DND-41 (cell line): ENCODE data around the gene LUZP4.

Experiments
- ATAC-seq: fragments of 200-7000 bp; cut with Tn5 transposase; 3 replicates; pipeline ENCODE4 v1.9.1; 2021; ENCODE audit warnings: low read depth; ENCODE audit not compliant: insufficient read depth
- DNase-seq: peaks from one replicate; pipeline ENCODE4 v3.0.0-alpha.2; 2020
- H2AFZ ChIP-seq: 2 replicates; pipeline ENCODE4 v1.6.0; 2012; ENCODE audit warnings: low read depth, low read length
- H3K27ac ChIP-seq: 2 replicates; pipeline ENCODE4 v1.5.1; 2012; ENCODE audit warnings: low read length, inconsistent platforms
- H3K27me3 ChIP-seq: fragments of 200-600 bp; sonication (generic); 2 replicates; pipeline ENCODE4 v1.6.0; 2012; ENCODE audit warnings: low read length, mild to moderate bottlenecking, inconsistent platforms; ENCODE audit not compliant: insufficient read depth, poor library complexity
- H3K36me3 ChIP-seq: 2 replicates; pipeline ENCODE4 v1.5.1; 2012; ENCODE audit warnings: low read length, inconsistent platforms; ENCODE audit not compliant: insufficient read depth
- H3K4me1 ChIP-seq: 2 replicates; pipeline ENCODE4 v1.5.1; 2012; ENCODE audit warnings: mild to moderate bottlenecking, low read length; ENCODE audit not compliant: insufficient read depth
- H3K4me2 ChIP-seq: 2 replicates; pipeline ENCODE4 v1.6.0; 2012; ENCODE audit warnings: mild to moderate bottlenecking, moderate library complexity, low read length, inconsistent platforms; ENCODE audit not compliant: insufficient read depth
- H3K4me3 ChIP-seq, 2 experiments: fragments of 200-600 bp in 1 of 2; shearing (Covaris generic) in 1 of 2; 2 replicates each; pipeline ENCODE4 v1.5.1; 2012 to 2016; ENCODE audit warnings: inconsistent platforms in 2 of 2, low read length in 2 of 2, mild to moderate bottlenecking in 2 of 2, low read depth in 1 of 2, moderate library complexity in 1 of 2
- H3K79me2 ChIP-seq: 2 replicates; pipeline ENCODE4 v1.6.0; 2012; ENCODE audit warnings: low read length, inconsistent platforms; ENCODE audit not compliant: insufficient read depth
- H3K9ac ChIP-seq: 2 replicates; pipeline ENCODE4 v1.6.0; 2012; ENCODE audit warnings: low read depth, mild to moderate bottlenecking, inconsistent platforms, low read length, moderate library complexity
- H3K9me3 ChIP-seq: 2 replicates; pipeline ENCODE4 v1.5.1; 2012; ENCODE audit warnings: low read length, moderate library complexity, mild to moderate bottlenecking, inconsistent platforms; ENCODE audit not compliant: insufficient read depth, severe bottlenecking
- H4K20me1 ChIP-seq: 2 replicates; pipeline ENCODE4 v1.6.0; 2012; ENCODE audit warnings: low read length; ENCODE audit not compliant: insufficient read depth
- EZH2 ChIP-seq: IDR thresholded peaks from 3 replicates; pipeline ENCODE4 v1.6.1; 2012; ENCODE audit warnings: borderline replicate concordance, low read depth, mild to moderate bottlenecking, moderate library complexity, low read length, inconsistent platforms; ENCODE audit not compliant: severe bottlenecking
- TF ChIP-seq, protein P1 (sequence below): IDR thresholded peaks from 2 replicates; pipeline ENCODE4 v1.5.1; 2012; ENCODE audit warnings: borderline replicate concordance, low read length, moderate library complexity, mild to moderate bottlenecking; ENCODE audit not compliant: poor library complexity, severe bottlenecking; ENCODE audit errors: extremely low read depth

Gene LUZP4

DNA sequence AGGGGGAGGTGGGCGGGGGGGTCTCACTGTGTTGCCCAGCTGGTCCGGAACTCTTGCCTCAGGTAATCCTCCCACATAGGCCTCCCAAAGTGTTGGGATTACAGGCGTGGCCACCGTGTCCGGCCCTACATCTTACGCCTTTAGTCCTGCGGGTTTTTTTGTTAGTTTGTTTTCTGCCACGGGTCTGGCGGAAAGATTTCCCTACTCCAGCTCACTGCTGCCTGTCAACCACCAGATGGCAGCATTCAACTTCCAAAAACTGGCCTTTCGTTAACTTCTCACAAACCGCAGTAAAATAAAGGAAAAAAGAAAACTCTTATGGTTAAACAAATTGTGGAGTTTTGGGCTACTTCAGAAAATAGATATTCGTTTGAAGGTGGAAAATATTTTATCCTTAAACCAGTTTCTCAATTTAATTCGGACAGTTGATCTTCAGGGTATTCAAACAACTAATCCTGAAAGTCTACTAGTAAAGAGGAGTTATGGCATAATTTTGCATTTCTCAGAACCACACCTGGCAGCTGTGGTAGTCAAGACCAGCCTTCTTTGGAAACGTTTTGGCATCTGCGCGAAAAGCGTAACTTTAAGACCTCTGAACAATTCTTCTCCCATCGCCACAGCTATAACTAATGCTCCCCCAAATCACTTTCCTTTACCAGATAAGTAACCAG lies 41.1 kb downstream of the LUZP4 start:
- Histone ChIP-seq H3K79me2 (no peaks in the 10 kb centered on the region), H2AFZ (no peak overlapping the region), H3K36me3 (no peaks in the 10 kb centered on the region), H3K27ac (no peak overlapping the region), H4K20me1 (no peaks in the 10 kb centered on the region), H3K9me3 (no peaks in the 10 kb centered on the region), H3K9ac (no peak overlapping the region), H3K4me1 (no peaks in the 10 kb centered on the region), H3K4me3 (no peak overlapping the region), H3K4me2 (no peak overlapping the region), H3K27me3 (no peaks in the 10 kb centered on the region)
- TF ChIP-seq, protein P1, sequence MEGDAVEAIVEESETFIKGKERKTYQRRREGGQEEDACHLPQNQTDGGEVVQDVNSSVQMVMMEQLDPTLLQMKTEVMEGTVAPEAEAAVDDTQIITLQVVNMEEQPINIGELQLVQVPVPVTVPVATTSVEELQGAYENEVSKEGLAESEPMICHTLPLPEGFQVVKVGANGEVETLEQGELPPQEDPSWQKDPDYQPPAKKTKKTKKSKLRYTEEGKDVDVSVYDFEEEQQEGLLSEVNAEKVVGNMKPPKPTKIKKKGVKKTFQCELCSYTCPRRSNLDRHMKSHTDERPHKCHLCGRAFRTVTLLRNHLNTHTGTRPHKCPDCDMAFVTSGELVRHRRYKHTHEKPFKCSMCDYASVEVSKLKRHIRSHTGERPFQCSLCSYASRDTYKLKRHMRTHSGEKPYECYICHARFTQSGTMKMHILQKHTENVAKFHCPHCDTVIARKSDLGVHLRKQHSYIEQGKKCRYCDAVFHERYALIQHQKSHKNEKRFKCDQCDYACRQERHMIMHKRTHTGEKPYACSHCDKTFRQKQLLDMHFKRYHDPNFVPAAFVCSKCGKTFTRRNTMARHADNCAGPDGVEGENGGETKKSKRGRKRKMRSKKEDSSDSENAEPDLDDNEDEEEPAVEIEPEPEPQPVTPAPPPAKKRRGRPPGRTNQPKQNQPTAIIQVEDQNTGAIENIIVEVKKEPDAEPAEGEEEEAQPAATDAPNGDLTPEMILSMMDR = peak; percentile 74
- TF ChIP-seq EZH2 = no peak
- DNase-seq = peak; percentile 10
- ATAC-seq = no peak

DNA sequence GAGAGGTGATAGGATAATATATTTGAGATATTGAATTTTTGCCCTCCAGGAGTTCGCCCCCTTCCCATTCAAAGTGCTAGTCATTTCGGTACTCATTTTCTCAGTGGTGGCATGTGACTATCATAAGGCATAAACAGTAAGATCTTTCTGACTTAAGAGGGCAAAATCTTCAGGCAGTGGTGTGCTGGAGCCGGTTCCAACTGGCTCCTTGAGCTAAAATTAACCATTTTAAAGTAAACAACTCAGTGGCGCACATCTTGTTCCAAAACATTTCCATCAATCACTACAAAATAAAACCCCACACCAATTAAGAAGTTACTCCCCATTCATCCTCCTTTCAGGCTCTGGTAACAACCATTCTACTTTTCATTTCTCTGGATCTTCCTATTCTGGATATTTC lies 43.3 kb downstream of the LUZP4 start:
- no peak overlapping the region for H3K4me2 ChIP-seq
- ATAC-seq (no peak), DNase-seq (no peak)
- TF ChIP-seq, protein P1 = no peak
- TF ChIP-seq EZH2 = no peak
- H3K9ac ChIP-seq = no peak overlapping the region
- H3K27ac ChIP-seq = no peak overlapping the region
- no peaks in the 10 kb centered on the region for H3K36me3 ChIP-seq
- no peaks in the 10 kb centered on the region for H3K4me1 ChIP-seq
- no peaks in the 10 kb centered on the region for H3K79me2 ChIP-seq
- no peaks in the 10 kb centered on the region for H3K27me3 ChIP-seq
- H2AFZ ChIP-seq = no peak overlapping the region
- H4K20me1 ChIP-seq = no peaks in the 10 kb centered on the region
- H3K4me3 ChIP-seq = no peak overlapping the region
- no peaks in the 10 kb centered on the region for H3K9me3 ChIP-seq

DNA sequence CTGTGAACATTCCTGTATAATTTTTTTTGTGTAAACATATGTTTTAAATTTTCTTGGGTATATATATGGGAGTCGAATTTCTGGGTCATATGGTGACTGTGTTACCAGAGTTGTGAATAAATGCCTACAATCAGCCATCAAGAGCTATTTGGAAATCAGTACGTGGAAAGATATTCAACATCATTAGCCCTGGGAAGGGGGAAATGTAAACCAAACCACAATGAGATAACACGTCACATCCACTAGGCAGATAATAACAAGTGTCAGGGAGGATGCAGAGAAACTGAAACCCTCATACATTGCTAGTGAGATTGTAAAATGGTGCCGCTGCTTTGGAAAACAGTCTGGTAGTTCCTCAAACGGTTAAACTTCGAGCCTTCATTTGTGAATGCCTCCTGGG lies 43.9 kb downstream of the LUZP4 start:
- H3K27me3 ChIP-seq = no peaks in the 10 kb centered on the region
- no peaks in the 10 kb centered on the region for H4K20me1 ChIP-seq

More for the DNA sequence above, 43.9 kb downstream of the LUZP4 start:
- H3K4me1 ChIP-seq = no peaks in the 10 kb centered on the region
- no peaks in the 10 kb centered on the region for H3K79me2 ChIP-seq
- TF ChIP-seq, protein P1 = no peak
- no peak for TF ChIP-seq EZH2
- H3K9me3 ChIP-seq = no peaks in the 10 kb centered on the region
- H3K27ac ChIP-seq = no peak overlapping the region
- ATAC-seq = no peak
- DNase-seq = no peak
- H3K36me3 ChIP-seq = no peaks in the 10 kb centered on the region
- no peak overlapping the region for H3K4me2 ChIP-seq
- no peak overlapping the region for H3K4me3 ChIP-seq
- no peak overlapping the region for H2AFZ ChIP-seq
- H3K9ac ChIP-seq = no peak overlapping the region
